Panc1 (cell line): ENCODE data around the gene STC2. TPM values are rescaled to one million over a fixed set of nuclear protein-coding genes. Genes with fewer than 3 reads are reported as not detected.

Source experiments
- ATAC-seq: fragments of 200-7000 bp; cut with Tn5 transposase; 2 replicates; pipeline ENCODE4 v1.9.1; 2020; ENCODE audit warnings: mild to moderate bottlenecking, moderate library complexity
- BruUV-seq: library from RNA; stranded (reverse); fragments of 400-500 nt; replicated peaks from 2 replicates; lab custom pipeline; 2021; lab: Mats Ljungman, UMichigan
- CTCF ChIA-PET: fragments of 300-600 bp; sonication (Branson Sonifier 250); formaldehyde crosslinking; loops from one replicate; lab custom pipeline; 2022; ENCODE audit warnings: antibody characterized with exemption; lab: Charles Lee
- POLR2A ChIA-PET: fragments of 300-600 bp; sonication (Branson Sonifier 250); formaldehyde crosslinking; loops from one replicate; lab custom pipeline; 2022; ENCODE audit warnings: antibody characterized with exemption; lab: Charles Lee
- DNase-seq: peaks from one replicate; pipeline ENCODE4 v3.0.0-alpha.2; 2010; ENCODE audit warnings: low read depth, low spot score
- H3K27ac ChIP-seq: 2 replicates; pipeline ENCODE4 v1.5.1; 2011; ENCODE audit warnings: mild to moderate bottlenecking, low read length, inconsistent platforms
- H3K27me3 ChIP-seq: fragments of 200-500 bp; sonication (Bioruptor generic); 2 replicates; pipeline ENCODE4 v1.6.0; 2014; ENCODE audit warnings: low read length, inconsistent platforms; ENCODE audit not compliant: control insufficient read depth, insufficient read depth
- H3K36me3 ChIP-seq: fragments of 200-500 bp; sonication (Bioruptor generic); 2 replicates; pipeline ENCODE4 v1.5.1; 2014; ENCODE audit warnings: inconsistent platforms, mild to moderate bottlenecking, low read length, moderate library complexity; ENCODE audit not compliant: control insufficient read depth, insufficient read depth
- H3K4me1 ChIP-seq: 2 replicates; pipeline ENCODE4 v1.5.1; 2011; ENCODE audit warnings: inconsistent platforms, mild to moderate bottlenecking, low read length, moderate library complexity; ENCODE audit not compliant: control insufficient read depth, insufficient read depth
- H3K4me3 ChIP-seq, 2 experiments: 2 replicates each; pipeline ENCODE4 v1.5.1; 2011 to 2012; ENCODE audit warnings: low read depth in 2 of 2, low read length in 2 of 2, mild to moderate bottlenecking in 2 of 2, inconsistent platforms in 1 of 2, moderate library complexity in 1 of 2
- H3K9me3 ChIP-seq: fragments of 200-500 bp; sonication (Bioruptor generic); 2 replicates; pipeline ENCODE4 v1.5.1; 2014; ENCODE audit warnings: low read depth, mild to moderate bottlenecking, inconsistent platforms, low read length, moderate library complexity; ENCODE audit not compliant: control insufficient read depth, insufficient read depth
- POLR2AphosphoS5 ChIP-seq: IDR thresholded peaks from 2 replicates; pipeline ENCODE4 v1.6.1; 2012; ENCODE audit warnings: mild to moderate bottlenecking, low read depth, low read length, moderate library complexity
- SIN3A ChIP-seq: IDR thresholded peaks from 2 replicates; pipeline ENCODE4 v1.6.1; 2012; ENCODE audit warnings: low read depth, mild to moderate bottlenecking, low read length, moderate library complexity, borderline replicate concordance; ENCODE audit not compliant: insufficient read depth
- TCF7L2 ChIP-seq: IDR thresholded peaks from 2 replicates; pipeline ENCODE4 v1.6.1; 2011; ENCODE audit warnings: mild to moderate bottlenecking, low read depth, low read length, inconsistent platforms
- in situ Hi-C: cut with HindIII; loops from 2 replicates; pipeline ENCODE4 v1.10.0; 2016; ENCODE audit warnings: low sequenced_read_pairs, low pct_unique_long_range_greater_than_20kb
- intact Hi-C: fragments of 100-400 bp; cut with micrococcal nuclease; formaldehyde crosslinking; loops from one replicate; pipeline ENCODE4 v1.10.0; 2022; ENCODE audit not compliant: unreplicated experiment
- total RNA-seq: library from RNA; stranded (reverse); gene quantifications from one replicate; pipeline ENCODE4 v1.2.1, GENCODE V29; 2021; ENCODE audit not compliant: unreplicated experiment
- TF ChIP-seq, protein P1 (sequence below): fragments of 450-650 bp; IDR thresholded peaks from 2 replicates; pipeline ENCODE4 v1.5.1; 2017; ENCODE audit warnings: mild to moderate bottlenecking
- TF ChIP-seq, protein P2 (sequence below), 2 experiments: IDR thresholded peaks; 2 replicates each; pipeline ENCODE4 v1.6.1; 2011 to 2012; ENCODE audit warnings: low read depth in 2 of 2, control low read depth in 1 of 2, low read length in 1 of 2, mild to moderate bottlenecking in 1 of 2, moderate library complexity in 1 of 2; ENCODE audit not compliant: insufficient read depth in 1 of 2

The STC2 gene
- total RNA-seq, 1 experiment from 2014 or later: 32.2 TPM

DNA sequence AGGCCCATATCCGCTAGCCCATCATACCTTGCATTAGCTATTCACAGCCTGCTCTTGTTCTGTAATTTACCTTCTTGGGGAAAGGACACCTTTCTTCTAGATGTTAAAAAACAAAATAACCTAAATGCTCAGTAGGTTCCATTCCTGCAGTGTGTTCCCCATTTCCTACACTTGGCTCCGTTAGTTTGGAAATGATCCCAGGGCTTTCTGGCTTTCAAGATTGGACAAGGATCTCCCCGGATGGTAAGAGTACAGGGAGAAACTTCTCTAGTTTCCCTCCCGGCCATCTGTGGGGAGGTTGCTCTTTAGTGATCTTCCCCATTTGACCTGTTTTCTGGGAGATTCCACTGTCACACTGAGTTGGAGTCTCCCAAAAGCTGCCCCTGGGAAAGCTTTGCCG, 27.3 kb upstream of the STC2 start:
- Histone ChIP-seq H3K4me3 (no peak overlapping the region), H3K27ac (no peak overlapping the region), H3K4me1 (no peaks in the 10 kb centered on the region), H3K9me3 (no peaks in the 10 kb centered on the region), H3K36me3 (no peaks in the 10 kb centered on the region), H3K27me3 (0 out of 2 replicates have a peak, but pooled peaks cover 2% of the 10 kb centered on the region)
- BruUV-seq: no TSS peak
- ChIA-PET POLR2A (no interaction called here), CTCF (no interaction called here)
- ATAC-seq (no peak), DNase-seq (no peak)
- intact Hi-C loops (no loop called here), in situ Hi-C loops (no loop called here)
- TF ChIP-seq, protein P1, sequence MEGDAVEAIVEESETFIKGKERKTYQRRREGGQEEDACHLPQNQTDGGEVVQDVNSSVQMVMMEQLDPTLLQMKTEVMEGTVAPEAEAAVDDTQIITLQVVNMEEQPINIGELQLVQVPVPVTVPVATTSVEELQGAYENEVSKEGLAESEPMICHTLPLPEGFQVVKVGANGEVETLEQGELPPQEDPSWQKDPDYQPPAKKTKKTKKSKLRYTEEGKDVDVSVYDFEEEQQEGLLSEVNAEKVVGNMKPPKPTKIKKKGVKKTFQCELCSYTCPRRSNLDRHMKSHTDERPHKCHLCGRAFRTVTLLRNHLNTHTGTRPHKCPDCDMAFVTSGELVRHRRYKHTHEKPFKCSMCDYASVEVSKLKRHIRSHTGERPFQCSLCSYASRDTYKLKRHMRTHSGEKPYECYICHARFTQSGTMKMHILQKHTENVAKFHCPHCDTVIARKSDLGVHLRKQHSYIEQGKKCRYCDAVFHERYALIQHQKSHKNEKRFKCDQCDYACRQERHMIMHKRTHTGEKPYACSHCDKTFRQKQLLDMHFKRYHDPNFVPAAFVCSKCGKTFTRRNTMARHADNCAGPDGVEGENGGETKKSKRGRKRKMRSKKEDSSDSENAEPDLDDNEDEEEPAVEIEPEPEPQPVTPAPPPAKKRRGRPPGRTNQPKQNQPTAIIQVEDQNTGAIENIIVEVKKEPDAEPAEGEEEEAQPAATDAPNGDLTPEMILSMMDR: no peak
- TF ChIP-seq, protein P2, sequence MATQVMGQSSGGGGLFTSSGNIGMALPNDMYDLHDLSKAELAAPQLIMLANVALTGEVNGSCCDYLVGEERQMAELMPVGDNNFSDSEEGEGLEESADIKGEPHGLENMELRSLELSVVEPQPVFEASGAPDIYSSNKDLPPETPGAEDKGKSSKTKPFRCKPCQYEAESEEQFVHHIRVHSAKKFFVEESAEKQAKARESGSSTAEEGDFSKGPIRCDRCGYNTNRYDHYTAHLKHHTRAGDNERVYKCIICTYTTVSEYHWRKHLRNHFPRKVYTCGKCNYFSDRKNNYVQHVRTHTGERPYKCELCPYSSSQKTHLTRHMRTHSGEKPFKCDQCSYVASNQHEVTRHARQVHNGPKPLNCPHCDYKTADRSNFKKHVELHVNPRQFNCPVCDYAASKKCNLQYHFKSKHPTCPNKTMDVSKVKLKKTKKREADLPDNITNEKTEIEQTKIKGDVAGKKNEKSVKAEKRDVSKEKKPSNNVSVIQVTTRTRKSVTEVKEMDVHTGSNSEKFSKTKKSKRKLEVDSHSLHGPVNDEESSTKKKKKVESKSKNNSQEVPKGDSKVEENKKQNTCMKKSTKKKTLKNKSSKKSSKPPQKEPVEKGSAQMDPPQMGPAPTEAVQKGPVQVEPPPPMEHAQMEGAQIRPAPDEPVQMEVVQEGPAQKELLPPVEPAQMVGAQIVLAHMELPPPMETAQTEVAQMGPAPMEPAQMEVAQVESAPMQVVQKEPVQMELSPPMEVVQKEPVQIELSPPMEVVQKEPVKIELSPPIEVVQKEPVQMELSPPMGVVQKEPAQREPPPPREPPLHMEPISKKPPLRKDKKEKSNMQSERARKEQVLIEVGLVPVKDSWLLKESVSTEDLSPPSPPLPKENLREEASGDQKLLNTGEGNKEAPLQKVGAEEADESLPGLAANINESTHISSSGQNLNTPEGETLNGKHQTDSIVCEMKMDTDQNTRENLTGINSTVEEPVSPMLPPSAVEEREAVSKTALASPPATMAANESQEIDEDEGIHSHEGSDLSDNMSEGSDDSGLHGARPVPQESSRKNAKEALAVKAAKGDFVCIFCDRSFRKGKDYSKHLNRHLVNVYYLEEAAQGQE (IDR thresholded peaks at IDR 0.05; ENCODE audit: insufficient read depth in 1 of 2, low read depth in 2 of 2, low read length in 1 of 2): no peak
- TF ChIP-seq SIN3A: no peak
- no peak for TF ChIP-seq TCF7L2
- TF ChIP-seq POLR2AphosphoS5: no peak

DNA sequence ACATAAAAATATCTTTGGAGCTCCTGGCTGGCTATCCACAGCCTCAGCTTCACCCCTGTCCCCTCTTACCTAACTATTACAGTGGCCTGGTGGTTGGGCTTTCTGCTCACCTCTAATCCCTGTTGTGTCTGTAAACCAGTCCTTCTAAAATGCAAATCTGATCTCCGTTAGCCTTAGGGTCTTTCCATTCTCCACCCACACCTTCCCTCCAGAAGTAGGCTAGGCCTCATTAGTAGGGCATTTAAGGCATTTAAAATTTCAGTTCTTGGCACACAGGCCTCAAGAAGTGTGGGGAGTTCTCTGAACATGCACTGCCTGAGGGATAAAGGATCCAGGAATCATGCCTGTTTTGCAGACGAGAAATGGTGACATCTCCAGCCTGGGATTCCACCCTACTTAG, 26.4 kb upstream of the STC2 start:
- Histone ChIP-seq H3K27ac (no peak overlapping the region), H3K36me3 (no peaks in the 10 kb centered on the region), H3K4me3 (no peak overlapping the region), H3K27me3 (0 out of 2 replicates have a peak, but pooled peaks cover 2% of the 10 kb centered on the region), H3K4me1 (no peaks in the 10 kb centered on the region), H3K9me3 (no peaks in the 10 kb centered on the region)
- DNase-seq (no peak), ATAC-seq (no peak)
- CTCF ChIA-PET: no interaction called here
- in situ Hi-C loops (no loop called here), intact Hi-C loops (no loop called here)
- TF ChIP-seq POLR2AphosphoS5 (no peak), SIN3A (no peak), TCF7L2 (no peak)
- TF ChIP-seq, protein P1: no peak
- TF ChIP-seq, protein P2 (IDR thresholded peaks at IDR 0.05; ENCODE audit: insufficient read depth in 1 of 2, low read depth in 2 of 2, low read length in 1 of 2): no peak
- no TSS peak for BruUV-seq
- POLR2A ChIA-PET: no interaction called here
